ENCODE data around the gene ADPRHL1.

ADPRHL1 gene

GRCh38 chr13:113414335-113414734 lies 39.0 kb downstream of the ADPRHL1 start:
- no peak for DNase-seq

DNA sequence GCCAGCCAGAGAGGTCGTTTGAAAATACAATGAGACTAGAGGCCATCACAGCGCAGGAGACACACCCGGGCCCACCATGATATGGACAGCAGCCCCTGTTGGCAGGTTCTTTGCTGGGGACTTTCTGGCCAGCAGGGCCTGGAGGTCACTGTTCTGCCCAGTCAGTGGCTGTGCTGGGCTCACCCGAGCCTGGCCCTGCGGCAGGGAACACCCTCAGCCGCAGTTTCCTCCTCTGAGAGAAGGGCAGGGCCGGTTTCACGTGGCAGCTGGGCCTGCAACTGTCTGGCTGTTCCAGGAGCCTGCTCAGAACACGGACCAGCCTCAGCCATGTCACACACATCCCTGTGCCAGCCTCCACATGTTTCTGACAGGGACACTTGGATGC lies 39.4 kb downstream of the ADPRHL1 start:
- DNase-seq: no peak

GRCh38 chr13:113413178-113413897 lies 40.0 kb downstream of the ADPRHL1 start:
- no peak for DNase-seq

GRCh38 chr13:113412440-113412839 lies 40.8 kb downstream of the ADPRHL1 start:
- DNase-seq: no peak

DNA sequence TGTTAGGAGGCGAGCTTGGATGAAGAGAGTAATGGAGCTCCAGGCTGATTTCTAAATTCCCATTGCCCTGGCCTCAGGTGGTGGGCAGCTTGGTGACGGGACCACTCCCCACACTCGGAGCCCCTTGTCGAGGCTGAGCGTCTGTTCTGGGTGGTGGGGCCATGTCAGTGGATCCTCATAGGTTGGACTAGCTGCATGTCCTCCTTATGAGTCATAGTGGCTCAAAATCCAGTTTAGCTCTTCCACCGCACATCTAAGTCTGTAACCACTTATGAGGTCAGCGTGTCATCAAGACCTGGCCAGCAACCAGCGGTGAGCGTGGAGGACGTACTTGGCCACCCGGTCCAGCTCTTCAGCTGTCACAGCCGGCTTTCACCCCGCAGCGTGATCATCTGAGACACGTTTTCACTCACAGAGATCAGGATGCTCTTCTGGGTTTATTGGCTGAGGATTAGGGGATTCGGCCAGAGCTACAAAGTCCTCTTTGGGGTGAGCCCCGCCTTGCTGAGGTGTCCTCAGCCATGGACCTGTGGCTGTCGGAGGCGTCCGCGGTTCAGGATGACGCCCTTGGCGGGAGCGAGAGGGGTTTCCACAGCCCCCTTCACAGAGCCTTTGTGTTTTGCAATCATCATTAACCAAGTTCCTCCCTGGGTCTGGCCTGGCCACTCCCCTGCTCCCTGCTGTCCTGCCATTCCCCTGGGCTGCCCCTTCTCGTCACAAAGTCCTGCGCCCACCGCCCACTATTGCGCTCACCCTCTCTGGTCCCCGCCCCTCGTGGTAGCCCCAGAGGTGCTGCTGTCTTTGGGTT lies 41.9 kb downstream of the ADPRHL1 start:
- DNase-seq: no peak

- no peak for DNase-seq
Observed at GRCh38 chr13:113410472-113411201, 42.7 kb downstream of the ADPRHL1 start.

GRCh38 chr13:113408562-113408961 lies 44.7 kb downstream of the ADPRHL1 start:
- no peak for DNase-seq

DNA sequence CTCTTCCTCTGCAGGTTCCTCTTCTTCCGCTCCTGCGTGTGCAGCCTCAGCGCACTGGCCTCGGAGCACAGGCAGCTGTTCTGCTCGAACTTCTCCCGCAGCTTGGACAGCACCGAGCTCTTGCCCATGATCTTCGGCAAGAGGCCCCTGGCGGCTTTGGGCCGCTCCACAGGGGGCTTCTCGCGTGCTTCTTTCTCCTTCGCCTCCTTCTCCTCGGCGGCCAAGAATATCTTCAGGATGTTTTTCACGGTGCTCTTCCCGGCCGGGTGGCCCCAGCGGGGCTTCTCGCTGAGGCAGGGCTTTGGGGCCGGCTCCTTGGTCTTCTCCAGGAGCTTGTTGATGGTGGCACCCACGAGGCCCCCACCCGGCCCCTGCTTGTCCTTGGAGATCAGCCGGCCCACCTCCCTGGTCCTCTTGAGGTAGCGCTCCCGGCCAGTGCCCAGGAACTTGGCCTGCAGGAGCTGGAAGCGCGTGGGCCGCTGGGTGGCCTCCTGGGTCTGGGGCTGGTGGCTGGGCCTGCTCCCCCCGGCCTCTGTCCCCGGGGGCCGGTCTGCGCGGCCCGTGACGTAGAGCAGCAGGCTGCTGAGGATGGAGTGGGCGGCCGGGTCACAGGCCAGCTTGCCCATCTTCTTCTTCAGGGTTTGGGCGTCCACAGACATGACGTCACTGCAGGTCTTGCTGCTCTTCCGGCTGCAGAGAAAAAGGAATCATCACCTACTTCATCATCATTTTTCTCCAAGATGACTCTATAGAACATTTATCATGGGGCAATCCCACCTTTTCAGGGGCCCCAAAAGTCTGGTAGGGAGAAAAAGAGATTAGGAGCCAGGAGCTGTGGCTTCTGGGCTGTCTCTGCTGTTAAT lies 45.5 kb downstream of the ADPRHL1 start:
- DNase-seq: no peak

GRCh38 chr13:113407103-113407530 lies 46.2 kb downstream of the ADPRHL1 start:
- no peak for DNase-seq

GRCh38 chr13:113406321-113407102 lies 46.8 kb downstream of the ADPRHL1 start:
- DNase-seq: no peak

DNA sequence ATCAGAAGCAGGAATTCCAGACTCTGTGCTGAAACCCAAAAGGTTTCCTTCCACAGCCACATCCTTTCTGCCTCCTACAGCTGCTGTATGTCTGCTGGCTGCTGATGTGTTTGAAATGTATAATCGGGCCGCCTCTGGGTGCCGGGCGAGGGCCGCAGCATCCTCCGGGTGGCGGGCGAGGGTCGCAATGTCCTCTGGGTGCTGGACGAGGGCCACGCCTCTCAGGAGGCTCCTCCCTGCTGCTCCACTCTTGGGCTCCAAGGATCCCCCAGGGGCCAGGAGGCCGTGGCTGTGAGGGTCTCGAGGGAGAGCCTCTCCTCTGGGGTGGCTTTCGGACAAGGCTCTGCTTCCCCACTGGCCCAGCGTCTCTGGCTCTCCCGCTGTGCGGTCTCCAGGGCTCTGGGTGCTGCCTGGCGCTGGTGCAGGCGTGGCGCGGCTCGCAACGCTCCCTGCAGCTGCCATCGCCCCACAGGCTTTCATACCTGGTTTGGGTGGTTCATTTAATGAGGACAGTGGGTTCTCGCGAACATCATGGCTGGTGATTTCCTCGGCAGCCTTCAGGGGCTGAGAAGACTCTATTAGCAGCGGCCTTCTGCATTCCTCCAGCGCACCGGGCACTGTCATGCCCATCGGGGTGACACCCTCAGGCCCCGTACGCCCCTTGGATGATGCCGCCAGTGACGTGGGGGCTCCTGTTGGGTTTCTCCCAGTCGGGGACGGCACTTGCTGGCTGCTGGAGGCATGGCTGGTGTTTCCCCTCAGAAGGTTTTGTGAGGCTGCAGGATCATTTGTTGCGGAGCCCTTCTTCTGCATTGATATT lies 47.6 kb downstream of the ADPRHL1 start:
- DNase-seq: no peak

GRCh38 chr13:113404723-113405471 lies 48.4 kb downstream of the ADPRHL1 start:
- no peak for DNase-seq

DNA sequence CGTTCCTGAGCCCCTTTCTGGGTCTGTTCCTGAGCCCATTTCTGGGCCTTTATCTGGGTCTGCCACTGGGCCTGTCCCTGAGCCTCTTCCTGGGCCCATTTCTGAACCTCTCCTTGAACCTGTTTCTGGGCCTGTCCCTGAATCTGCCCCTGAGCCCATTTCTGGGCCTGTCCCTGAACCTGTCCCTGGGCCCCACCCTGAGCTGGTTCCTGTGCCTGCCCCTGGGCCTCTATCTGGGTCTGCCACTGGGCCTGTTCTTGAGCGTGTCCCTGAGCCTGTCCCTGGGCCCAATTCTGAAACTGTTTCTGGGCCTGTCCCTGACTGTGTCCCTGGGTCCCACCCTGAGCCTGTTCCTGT lies 48.9 kb downstream of the ADPRHL1 start:
- DNase-seq: no peak

DNA sequence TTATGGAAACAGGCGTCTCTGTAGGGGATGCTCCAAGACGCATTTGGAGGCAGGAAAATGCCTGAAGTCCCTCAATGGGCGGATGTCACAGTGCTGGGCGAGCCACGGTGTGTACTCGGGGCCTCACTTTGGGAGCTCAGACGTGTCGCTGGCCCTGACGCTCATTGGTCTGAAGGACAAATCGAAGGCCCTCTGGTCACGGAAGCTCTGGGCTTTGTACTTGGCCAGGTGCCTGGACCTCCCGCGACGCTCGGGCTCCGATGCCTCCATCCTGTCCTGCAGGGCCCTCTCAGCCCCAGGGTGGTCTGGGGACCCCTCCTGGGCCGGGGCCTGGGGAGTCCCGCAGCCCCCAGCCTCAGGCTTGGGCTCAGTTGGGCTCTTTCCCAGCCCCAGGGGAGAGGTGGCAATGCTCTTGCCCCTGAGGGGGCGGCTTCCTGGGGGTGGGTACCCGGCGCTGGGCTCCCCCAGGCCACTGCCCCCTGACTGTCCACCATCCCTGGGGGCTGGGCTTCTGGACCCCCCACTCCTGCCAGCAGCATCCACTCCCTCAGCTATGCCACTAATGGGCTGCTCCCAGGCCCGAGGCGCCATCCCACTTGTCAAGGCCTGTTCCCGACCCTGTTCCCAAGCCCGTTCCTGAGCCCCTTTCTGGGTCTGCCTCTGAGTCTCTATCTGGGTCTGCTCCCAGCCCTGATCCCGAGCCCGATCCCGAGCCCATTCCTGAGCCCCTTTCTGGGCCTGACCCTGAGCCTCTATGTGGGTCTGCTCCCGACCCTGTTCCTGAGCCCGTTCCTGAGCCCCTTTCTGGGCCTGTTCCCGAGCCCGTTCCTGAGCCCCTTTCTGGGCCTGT lies 49.8 kb downstream of the ADPRHL1 start:
- DNase-seq: no peak

DNA sequence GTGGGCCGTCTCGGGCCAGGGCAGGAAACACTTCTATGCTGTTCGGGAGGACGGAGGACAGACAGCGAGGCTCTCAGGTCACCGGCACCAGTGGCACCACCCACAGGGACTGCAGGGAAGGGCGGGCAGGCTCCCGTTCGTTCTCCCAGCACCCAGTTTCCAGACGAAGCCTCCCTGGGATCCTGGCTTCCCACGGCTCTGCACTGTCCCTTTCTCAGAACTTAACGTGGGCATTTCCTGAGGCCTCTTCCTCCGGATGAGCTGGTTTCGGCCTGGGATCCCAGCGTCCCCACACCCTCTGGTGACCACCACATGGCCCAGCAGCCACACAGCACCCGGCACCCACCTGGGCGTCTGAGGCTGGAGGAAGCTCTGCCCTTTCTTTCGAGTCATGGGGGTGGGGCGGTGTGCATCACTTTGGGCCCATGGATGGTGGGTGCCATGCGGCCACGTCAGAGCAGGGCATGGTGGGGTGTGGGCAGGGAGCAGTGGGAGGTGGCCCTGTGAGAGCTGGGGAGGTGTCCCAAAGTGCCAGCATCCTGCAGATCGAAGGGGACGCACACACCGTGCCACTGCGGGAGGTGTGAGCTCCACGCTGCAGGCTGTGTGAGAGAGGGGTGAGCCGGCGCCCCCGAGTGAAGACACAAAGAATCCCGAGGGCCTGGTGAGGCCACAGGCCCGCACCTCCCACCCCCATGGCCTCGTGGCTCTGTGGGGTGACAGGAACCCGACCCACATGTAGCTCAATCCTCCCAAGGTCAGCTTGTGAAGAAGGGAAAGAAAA lies 50.6 kb downstream of the ADPRHL1 start:
- no peak for DNase-seq

DNA sequence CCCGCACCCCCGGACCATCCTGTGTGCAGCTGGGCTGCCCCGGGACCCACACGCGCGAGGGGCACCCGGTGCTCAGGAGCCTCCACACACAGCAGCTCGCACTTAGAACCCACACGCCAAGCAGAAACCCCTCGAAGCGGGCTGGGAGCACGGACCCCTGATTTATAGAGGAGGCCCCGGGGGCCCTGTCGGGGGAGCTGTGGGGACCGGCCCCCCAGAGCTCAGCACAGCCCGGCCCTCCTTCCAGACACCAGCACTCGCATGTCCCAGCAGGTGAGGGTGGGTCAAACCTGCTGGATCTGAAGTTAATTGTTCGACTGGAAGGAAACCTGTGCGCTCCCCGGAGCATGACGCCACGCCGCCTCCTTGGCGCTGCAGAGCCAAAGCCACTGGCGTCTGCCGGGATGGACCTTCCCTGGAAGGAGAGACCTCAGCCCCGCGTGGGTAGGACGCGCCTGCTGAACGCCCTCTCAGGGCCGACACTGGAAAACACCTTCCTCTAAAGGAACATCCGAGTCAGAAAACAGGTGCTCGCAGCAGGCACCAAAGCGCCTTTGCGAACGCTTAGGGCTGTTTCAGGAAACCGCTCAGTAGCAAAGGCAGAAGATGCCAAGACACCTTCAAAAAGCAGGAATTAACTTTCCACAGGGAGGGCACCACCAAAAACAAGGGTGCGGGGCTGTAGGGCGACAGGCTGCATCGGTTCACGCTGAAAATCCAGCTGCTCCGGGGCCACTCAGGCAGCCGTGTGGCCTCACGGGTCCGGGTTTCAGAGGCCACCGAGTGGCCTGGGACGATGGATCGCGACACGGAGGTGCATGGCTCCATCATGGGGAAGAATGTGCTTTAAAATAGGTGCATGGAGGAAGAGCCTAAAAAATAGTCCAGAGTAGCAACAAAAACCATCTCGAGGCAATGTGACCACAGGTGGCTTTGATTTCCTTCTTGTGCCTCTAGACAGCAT lies 51.6 kb downstream of the ADPRHL1 start:
- DNase-seq: no peak

Data from T-helper 1 cell (primary cell).